Suprapubic skin (tissue), 4 donors: ENCODE measurements around the gene RFPL1. TPM values are rescaled to one million over a fixed set of nuclear protein-coding genes. Genes with fewer than 3 reads are reported as not detected.
"Not testable (repeated sequence)": the region's sequence is repeated elsewhere in the genome, so short reads cannot be mapped to it uniquely, and the experiment has no call there.

Source experiments
- DNase-seq, 2 donors: peaks; one replicate each; pipeline ENCODE4 v3.0.0-alpha.2; 2019; ENCODE audit warnings: low spot score in 2 of 2
- H3K27ac ChIP-seq: fragments of 200-600 bp; sonication (generic); one replicate; pipeline ENCODE4 v1.5.1; 2019
- H3K27me3 ChIP-seq: fragments of 200-600 bp; sonication (generic); one replicate; pipeline ENCODE4 v1.5.1; 2019
- H3K36me3 ChIP-seq: fragments of 200-600 bp; sonication (generic); one replicate; pipeline ENCODE4 v1.5.1; 2019
- H3K4me1 ChIP-seq: fragments of 200-600 bp; sonication (generic); one replicate; pipeline ENCODE4 v1.5.1; 2019
- H3K4me3 ChIP-seq: fragments of 200-600 bp; sonication (generic); one replicate; pipeline ENCODE4 v1.5.1; 2019; ENCODE audit warnings: mild to moderate bottlenecking
- H3K9me3 ChIP-seq: fragments of 200-600 bp; sonication (generic); one replicate; pipeline ENCODE4 v1.5.1; 2019
- EP300 ChIP-seq: sonication (generic); formaldehyde crosslinking; IDR thresholded peaks from one replicate; pipeline ENCODE4 v1.6.1; 2017; ENCODE audit warnings: antibody characterized with exemption
- POLR2A ChIP-seq, 2 donors: fragments of 450-650 bp; IDR thresholded peaks; one replicate each; pipeline ENCODE4 v1.6.1; 2017; ENCODE audit warnings: antibody characterized with exemption in 2 of 2, mild to moderate bottlenecking in 2 of 2, moderate library complexity in 2 of 2
- POLR2AphosphoS5 ChIP-seq, 3 donors: sonication (generic); formaldehyde crosslinking; IDR thresholded peaks; one replicate each; pipeline ENCODE4 v1.6.1; 2017; ENCODE audit warnings: antibody characterized with exemption in 3 of 3
- WGBS: methylation state at CpG from one replicate; pipeline ENCODE4 v1.1.5; 2018; 5-methylcytosine and 5-hydroxymethylcytosine counted together
- total RNA-seq, 4 donors: library from RNA; depleted of rRNA; stranded (reverse); fragments of >200 nt; gene quantifications; one replicate each; pipeline ENCODE4 v1.1.0, GENCODE V29; 2016
- TF ChIP-seq, protein P1 (sequence below), 2 donors: fragments of 200-600 bp in 1 of 2; fragments of 450-650 bp in 1 of 2; sonication (generic) in 1 of 2; IDR thresholded peaks; one replicate each; pipeline ENCODE4 v1.5.1; 2016 to 2019; ENCODE audit warnings: antibody characterized with exemption in 2 of 2, mild to moderate bottlenecking in 1 of 2, moderate library complexity in 1 of 2

RFPL1 gene
- total RNA-seq, 4 donors from 2014 or later: 0.64 TPM; not detected in 3

DNA sequence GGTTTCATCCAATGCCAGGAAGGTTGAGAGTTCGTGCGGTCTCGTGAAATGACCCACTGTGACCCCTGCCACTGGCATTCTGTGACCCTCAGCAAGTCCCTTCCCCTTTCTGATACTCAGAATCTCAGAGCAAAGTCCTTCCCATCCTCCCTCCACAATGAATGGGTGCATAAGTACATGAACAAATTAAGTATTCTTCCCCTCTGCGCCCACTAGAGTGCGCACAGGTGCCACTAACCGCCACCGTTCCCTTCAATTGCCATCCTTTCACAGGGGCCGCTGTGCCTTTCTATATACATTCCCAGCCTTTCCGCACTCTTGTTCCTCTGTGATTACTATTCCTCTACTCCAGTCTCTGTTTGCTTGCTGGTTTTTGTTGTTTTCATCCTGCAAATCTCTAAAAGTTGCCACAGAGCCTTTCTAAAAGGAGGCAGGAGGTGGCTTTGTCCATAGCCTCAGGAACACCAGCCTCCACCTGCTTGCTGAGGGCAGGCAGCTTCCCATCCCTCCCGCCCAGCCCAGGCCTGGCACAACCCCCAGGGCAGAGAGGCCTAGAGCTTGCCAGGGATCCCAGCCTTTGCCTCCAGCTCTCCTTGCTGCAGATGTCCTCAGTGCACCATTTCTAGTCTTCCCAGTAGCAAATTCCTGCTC is 43.3 kb upstream of the RFPL1 start:
- no peaks in the 10 kb centered on the region for H3K36me3 ChIP-seq
- H3K27me3 ChIP-seq: no peaks in the 10 kb centered on the region
- no peak overlapping the region for H3K4me3 ChIP-seq
- no peak overlapping the region for H3K27ac ChIP-seq
- H3K9me3 ChIP-seq: no peaks in the 10 kb centered on the region
- WGBS: 6% methylated on average over 10 of the region's 10 CpGs
- TF ChIP-seq, protein P1, sequence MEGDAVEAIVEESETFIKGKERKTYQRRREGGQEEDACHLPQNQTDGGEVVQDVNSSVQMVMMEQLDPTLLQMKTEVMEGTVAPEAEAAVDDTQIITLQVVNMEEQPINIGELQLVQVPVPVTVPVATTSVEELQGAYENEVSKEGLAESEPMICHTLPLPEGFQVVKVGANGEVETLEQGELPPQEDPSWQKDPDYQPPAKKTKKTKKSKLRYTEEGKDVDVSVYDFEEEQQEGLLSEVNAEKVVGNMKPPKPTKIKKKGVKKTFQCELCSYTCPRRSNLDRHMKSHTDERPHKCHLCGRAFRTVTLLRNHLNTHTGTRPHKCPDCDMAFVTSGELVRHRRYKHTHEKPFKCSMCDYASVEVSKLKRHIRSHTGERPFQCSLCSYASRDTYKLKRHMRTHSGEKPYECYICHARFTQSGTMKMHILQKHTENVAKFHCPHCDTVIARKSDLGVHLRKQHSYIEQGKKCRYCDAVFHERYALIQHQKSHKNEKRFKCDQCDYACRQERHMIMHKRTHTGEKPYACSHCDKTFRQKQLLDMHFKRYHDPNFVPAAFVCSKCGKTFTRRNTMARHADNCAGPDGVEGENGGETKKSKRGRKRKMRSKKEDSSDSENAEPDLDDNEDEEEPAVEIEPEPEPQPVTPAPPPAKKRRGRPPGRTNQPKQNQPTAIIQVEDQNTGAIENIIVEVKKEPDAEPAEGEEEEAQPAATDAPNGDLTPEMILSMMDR (IDR thresholded peaks at IDR 0.05): peak; percentile 66 to 70
- no peak for TF ChIP-seq POLR2A (IDR thresholded peaks at IDR 0.05)
- peaks cover 7% of the 10 kb centered on the region for H3K4me1 ChIP-seq
- peak; percentile 69 to 80 for DNase-seq

DNA sequence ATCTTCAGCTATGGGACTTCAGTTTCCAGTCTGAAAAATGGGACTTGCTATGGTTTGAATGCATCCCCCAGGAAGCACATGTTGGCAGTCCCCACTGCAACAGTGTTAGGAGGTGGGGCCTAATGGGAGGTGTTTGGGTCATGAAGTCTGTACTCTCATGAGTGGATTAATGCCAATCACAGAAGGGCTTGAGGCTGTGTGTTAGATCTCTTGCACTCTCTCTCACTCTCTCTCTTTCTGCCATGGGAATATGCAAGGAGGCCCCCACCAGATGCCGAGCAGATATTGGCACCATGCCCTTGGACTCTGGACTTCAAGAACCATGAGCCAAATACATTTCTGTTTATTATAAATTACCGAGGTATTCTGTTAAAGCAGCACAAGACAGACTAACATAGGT is 42.3 kb upstream of the RFPL1 start:
- WGBS: 57% methylated on average over 2 of the region's 2 CpGs
- Histone ChIP-seq H3K27ac (no peak overlapping the region), H3K36me3 (no peaks in the 10 kb centered on the region), H3K4me1 (peaks cover 7% of the 10 kb centered on the region), H3K4me3 (no peak overlapping the region), H3K9me3 (no peaks in the 10 kb centered on the region), H3K27me3 (no peaks in the 10 kb centered on the region)
- no peak for TF ChIP-seq POLR2AphosphoS5 (IDR thresholded peaks at IDR 0.05)
- TF ChIP-seq, protein P1 (IDR thresholded peaks at IDR 0.05): no peak
- no peak for TF ChIP-seq POLR2A (IDR thresholded peaks at IDR 0.05)
- no peak for TF ChIP-seq EP300
- DNase-seq: peak; percentile 20 to 35

DNA sequence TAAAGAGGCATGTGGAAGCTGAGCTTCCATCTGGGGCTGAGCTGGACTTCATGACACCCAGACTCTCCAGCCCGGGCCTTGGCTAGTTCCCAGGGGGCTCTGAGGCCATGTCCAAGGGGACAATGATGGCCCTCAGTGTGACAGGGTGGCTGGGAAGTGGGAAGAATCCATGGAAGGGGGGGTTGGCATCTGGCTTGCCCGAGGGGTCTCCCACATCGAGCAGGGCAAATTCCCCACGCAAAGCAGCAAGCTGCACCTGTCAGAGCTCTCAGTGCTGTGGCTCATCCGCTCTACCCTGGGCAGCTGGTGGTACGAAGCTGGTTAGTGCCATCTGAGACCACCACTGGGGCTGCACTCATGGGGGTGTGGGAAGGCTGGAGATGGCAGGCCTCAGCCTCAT is 40.6 kb upstream of the RFPL1 start:
- no peak overlapping the region for H3K27ac ChIP-seq
- no peaks in the 10 kb centered on the region for H3K36me3 ChIP-seq
- no peaks in the 10 kb centered on the region for H3K27me3 ChIP-seq
- peak in 1 of 2 donors; percentile 57 for DNase-seq
- TF ChIP-seq, protein P1 (IDR thresholded peaks at IDR 0.05): no peak
- TF ChIP-seq POLR2A (IDR thresholded peaks at IDR 0.05) (no peak), EP300 (no peak), POLR2AphosphoS5 (IDR thresholded peaks at IDR 0.05) (no peak)
- H3K9me3 ChIP-seq: no peaks in the 10 kb centered on the region
- H3K4me1 ChIP-seq: peaks cover 7% of the 10 kb centered on the region
- H3K4me3 ChIP-seq: no peak overlapping the region
- 80% methylated on average over 1 of the region's 6 CpGs for WGBS

DNA sequence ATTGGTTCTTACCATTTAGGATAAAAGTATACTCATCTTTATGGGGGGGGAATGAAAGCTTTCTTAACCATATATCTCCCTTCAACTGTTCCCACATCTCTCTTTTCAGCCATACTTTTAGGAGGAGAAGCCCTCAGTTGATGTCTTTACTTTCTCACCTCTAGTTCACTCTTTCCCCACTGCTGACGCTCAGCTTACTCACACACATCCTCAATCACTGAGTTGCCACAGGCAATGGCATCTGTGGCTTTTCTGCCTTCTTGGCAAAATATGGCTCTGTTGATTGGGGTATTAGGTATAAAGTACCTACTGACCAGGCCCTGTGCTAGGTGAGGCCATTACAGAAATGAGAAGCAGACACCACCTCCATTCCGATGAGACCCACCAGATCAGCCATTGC is 37.8 kb upstream of the RFPL1 start:
- Histone ChIP-seq H3K9me3 (no peaks in the 10 kb centered on the region), H3K27ac (no peak overlapping the region), H3K4me3 (no peak overlapping the region), H3K36me3 (no peaks in the 10 kb centered on the region), H3K4me1 (no peaks in the 10 kb centered on the region), H3K27me3 (no peaks in the 10 kb centered on the region)
- TF ChIP-seq POLR2AphosphoS5 (IDR thresholded peaks at IDR 0.05) (no peak), EP300 (no peak), POLR2A (IDR thresholded peaks at IDR 0.05) (no peak)
- TF ChIP-seq, protein P1 (IDR thresholded peaks at IDR 0.05): no peak
- no peak for DNase-seq
- WGBS: 90% methylated on average over 2 of the region's 2 CpGs

DNA sequence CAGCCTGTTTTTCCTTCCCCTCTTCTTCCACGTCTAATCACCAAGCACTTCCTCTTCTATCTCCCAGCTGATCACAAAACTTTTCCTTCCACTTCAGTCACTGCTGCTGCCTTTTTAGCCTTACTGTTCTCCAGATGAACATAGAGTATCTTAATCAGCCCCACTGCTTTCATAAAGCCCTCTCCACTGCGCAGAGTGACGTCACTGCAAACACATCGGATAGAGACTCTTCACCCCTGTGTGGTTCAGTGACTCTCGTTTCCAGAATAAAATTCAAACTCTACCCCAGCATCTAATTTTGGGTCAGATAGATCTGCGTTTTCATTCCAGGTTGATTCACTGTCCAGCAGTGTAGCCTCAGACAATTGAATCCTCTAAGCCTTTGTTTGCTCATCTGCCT is 36.8 kb upstream of the RFPL1 start:
- not testable (repeated sequence) for H3K4me3 ChIP-seq, H3K27me3 ChIP-seq, H3K27ac ChIP-seq, H3K36me3 ChIP-seq, H3K9me3 ChIP-seq, DNase-seq, H3K4me1 ChIP-seq
- 77% methylated on average over 6 of the region's 6 CpGs for WGBS

DNA sequence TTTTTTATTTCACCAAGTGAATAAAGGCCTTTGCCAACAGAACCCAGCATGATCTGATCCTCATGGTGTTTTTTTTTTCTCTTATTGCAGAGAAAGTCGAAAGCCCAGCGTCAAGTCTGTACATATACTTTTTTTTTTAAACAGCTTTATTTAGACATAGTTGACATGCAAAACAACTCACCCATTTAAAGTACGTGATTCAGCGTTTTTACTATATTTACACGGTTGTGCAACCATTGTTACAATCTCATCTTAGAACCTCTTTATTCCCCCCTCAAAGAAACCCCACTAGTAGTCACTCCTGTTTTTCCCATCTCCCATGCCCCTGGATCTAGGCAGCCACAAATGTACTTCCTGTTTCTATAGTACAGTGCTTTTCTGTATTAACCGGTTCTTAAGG is 29.4 kb upstream of the RFPL1 start:
- H3K36me3 ChIP-seq: no peaks in the 10 kb centered on the region
- TF ChIP-seq, protein P1 (IDR thresholded peaks at IDR 0.05): no peak
- TF ChIP-seq EP300: no peak
- TF ChIP-seq POLR2AphosphoS5 (IDR thresholded peaks at IDR 0.05): no peak
- TF ChIP-seq POLR2A (IDR thresholded peaks at IDR 0.05): no peak
- no peaks in the 10 kb centered on the region for H3K4me1 ChIP-seq
- no peak overlapping the region for H3K27ac ChIP-seq
- no peaks in the 10 kb centered on the region for H3K9me3 ChIP-seq
- H3K4me3 ChIP-seq: no peak overlapping the region
- WGBS: 48% methylated on average over 6 of the region's 6 CpGs
- no peak for DNase-seq
- H3K27me3 ChIP-seq: no peaks in the 10 kb centered on the region

DNA sequence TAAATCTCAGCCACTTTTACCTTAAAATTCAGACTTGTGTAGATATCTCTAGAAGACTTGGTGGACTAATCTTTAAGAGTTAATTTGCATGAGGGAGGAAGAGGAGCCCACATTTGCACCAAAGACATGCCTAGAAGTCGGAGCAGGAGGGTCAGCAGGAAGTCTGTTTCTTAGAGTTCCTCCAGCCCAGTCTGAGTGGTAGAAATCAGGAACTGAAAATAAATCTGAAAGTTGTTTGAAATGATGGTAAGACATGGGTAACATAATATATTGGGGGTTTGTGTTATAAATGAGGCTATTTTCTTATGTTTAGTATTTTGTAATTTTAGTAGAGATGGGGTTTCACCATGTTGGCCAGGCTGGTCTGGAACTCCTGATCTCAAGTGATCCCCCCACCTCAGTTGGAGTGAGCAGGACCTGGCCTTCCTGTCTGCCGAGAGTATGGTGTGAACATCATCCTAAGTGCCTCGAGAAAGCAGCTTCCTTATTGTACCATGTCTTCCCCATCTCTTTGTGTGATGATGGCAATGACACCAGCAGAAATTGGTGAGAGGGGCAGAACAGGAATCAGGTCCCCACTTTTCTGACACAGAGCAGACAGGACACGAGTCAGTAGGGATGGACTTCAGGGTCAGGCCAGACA is 26.7 kb upstream of the RFPL1 start:
- H3K9me3 ChIP-seq, H3K27me3 ChIP-seq, H3K36me3 ChIP-seq, H3K4me1 ChIP-seq, DNase-seq, H3K4me3 ChIP-seq, H3K27ac ChIP-seq: not testable (repeated sequence)
- 73% methylated on average over 3 of the region's 4 CpGs for WGBS
